Cerebellar nuclear complex (tissue), 1 donor: Measurements from ENCODE around the gene NXNL2.

Experiments used
- DNase-seq, 2 experiments: peaks; one replicate each; lab custom pipeline; 2025; lab: John Stamatoyannopoulos, UW

NXNL2 gene

DNA sequence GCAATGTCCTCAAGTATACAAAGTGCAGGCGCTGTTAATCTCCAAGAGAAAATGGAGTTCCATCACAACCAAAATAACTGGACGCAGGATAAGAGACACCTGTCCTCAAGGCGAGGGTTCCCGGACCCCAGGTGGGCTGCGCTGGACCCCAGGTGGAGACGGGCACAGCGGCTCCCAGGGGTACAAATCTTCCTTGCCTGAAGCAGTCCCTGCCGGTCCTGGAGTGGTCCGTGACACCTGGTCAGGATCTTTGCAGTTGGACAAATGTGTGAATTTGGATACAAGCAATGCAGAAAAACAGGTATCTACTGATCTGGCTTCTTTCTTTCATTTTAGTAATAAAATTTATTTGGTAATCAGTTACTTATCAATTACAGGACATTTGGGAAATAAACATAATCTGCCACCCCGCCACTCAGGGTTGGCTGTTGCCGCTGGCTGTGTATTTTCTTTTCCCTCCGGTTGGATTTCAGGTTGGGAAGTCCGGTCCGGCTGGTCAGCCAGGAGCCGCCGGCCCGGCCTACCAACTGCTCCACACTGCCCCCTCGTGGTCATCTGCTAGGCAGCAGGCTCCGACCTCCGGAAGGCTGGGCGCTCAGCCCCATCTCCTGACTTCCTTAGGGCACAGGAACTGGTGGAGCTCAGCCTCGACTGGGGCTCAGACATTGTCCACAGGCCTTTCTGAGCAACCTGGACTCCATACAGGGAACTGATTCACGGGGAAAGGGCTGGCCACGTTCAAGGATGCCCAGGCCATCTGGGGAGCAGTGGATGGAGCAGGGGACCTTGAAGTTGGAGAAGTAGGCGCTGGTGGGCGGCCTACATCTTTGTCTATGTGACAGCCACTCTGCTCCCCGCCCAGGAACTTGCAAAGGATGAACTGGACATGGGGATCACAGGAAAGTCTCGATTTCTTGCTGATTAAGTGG lies 43.4 kb downstream of the NXNL2 start:
- no peak for DNase-seq

DNA sequence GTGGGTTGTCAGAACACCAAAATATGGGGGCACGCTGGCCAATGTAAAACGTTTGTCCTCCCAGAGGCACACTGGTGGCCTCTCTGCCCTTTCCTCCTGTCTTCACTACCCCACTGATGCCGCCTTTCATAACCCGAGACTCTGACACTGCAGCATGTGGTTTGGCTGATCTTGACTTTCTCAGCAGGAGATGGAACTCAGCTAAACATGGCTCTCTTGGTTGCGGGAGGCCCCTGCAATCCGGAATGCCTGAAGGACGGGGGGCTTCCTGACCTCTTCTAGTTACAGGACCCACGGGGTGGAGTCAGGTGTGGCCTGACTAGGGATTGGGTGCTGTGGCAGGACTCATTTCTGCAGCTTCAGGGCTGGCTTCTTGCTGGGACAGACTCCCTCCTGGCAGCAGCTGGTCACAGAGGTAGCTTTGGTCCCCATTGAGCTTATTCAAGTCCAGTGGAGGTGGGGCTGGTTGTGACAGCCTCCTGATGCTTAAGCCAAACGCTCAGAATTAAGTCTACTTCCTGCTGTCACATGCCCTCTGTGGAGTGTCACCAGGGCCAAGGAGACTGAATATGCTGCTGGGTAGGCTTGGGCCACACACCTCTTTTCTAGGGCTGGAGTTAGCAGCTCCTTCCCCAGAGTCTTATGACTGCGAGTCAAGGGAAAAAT lies 44.2 kb downstream of the NXNL2 start:
- no peak for DNase-seq

- no peak for DNase-seq
These were observed 46.0 kb downstream of the NXNL2 start for GRCh38 chr9:88580961-88581360.

- DNase-seq, result no peak
These were observed 49.1 kb downstream of the NXNL2 start for GRCh38 chr9:88583901-88584596.

GRCh38 chr9:88585426-88585825 lies 50.4 kb downstream of the NXNL2 start:
- no peak for DNase-seq

- DNase-seq, result no peak
These were observed 51.5 kb downstream of the NXNL2 start for GRCh38 chr9:88586452-88586851.

DNA sequence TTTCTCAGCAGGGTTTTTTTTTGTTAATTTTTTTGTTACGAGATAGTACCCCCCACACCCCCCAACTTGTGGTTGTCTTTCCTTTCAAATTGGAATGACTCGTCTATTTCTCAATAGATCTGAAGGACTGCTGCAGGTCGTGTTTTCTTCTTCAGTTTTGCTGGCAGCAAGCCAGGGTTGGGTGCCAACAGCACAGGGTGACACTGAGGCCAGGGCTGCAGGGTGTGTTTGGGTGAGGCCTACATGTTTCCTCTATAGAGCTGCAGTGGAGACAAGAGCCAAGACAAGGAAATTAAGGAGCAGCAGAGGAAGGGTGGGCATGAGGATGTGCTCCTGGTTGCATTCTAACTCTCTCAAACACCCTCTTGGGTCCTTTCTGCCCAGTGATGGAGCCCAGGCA lies 52.2 kb downstream of the NXNL2 start:
- DNase-seq, result no peak

DNA sequence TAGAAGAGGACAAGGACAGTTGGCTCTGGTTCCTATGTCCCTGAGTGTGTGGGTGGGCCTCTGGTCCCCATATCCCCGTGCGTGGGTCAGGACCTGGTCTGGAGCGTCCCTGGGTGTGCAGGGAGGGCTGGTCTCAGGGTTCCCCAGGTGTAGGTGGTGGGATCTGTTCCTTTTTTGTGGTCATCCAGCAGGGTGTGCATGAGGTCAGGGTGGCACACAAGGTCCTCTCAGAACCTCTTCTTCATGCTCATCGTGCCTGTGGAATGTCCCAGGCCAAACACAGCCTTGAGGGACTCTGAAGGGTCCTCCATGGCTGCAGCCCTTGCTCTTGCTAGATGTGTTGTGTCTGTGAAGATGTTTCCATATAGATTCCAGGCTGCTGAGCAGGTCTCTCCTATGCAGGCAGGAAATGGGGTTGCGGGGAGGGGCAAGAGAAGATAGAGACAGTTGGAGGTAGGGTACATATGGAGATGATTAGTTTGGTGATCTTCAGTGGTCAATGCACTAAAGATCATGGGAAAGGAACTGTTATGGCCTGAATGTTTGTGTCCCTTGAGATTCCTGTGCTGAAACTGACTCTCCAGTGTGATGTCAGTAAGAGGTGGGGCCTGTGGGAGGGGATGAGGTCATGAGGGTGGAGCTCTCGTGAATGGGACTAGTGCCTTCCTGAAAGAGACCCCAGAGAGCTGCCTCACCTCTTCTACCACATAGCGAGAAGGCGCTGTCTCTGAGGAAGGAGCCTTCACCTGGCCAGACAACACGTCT lies 53.1 kb downstream of the NXNL2 start:
- DNase-seq, result no peak

DNA sequence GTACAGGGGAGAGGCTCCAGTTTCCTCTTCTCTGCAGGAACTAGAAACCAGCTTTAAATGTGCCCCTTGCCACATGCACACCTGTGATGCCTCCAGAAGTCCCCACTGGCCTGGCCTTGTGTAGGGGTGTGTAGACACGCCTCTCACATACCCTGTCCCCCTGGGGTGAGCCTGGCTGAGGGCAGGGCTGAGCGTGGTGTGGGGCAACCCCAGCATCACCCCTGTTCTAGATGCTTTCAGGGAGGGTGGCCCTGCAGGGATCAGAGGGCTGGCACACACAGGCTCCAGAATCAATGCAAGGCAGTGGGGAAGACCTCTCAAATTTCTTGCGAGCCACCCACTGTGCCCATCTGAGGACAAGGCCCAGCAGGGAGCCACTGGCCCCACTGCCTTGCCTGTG lies 54.7 kb downstream of the NXNL2 start:
- DNase-seq, result no peak

GRCh38 chr9:88590558-88591146 lies 55.7 kb downstream of the NXNL2 start:
- no peak for DNase-seq

GRCh38 chr9:88593537-88594185 lies 58.7 kb downstream of the NXNL2 start:
- DNase-seq, result no peak
